SK-N-MC (cell line): Measurements from ENCODE around the gene RAD21L1.

Experiments used
- EZH2 ChIP-seq: fragments of 200-600 bp; sonication (generic); IDR thresholded peaks from one replicate; pipeline ENCODE4 v1.6.1; 2017; ENCODE audit warnings: antibody characterized with exemption
- FOXP2 ChIP-seq: optimal IDR thresholded peaks from 2 replicates; pipeline ENCODE3; 2011; ENCODE audit warnings: mild to moderate bottlenecking, moderate library complexity; ENCODE audit not compliant: insufficient read depth; ENCODE audit errors: extremely low read length, control extremely low read depth
- POLR2AphosphoS5 ChIP-seq: IDR thresholded peaks from 2 replicates; pipeline ENCODE4 v1.6.1; 2012; ENCODE audit warnings: mild to moderate bottlenecking, low read depth, low read length, borderline replicate concordance

DNA sequence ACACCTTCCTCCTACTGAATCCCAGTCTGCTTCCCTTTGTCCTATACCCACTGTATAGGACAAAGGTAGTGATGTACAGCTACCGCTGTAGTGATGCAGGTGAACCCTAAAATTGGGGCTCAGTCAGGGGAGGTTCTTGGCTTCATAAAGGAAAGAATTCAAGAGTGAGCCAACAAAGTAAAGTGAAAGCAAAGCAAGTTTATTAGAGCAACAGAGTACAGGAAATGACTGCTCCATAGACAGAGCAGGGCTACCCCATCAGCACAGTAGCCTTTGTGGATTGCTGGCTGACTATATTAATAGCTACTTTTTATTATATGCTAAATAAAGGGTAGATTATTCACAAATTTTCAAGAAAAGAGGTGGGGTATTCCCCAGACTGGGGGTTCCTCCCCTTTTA lies 25.9 kb upstream of the RAD21L1 start:
- TF ChIP-seq POLR2AphosphoS5 (no peak), FOXP2 (no peak), EZH2 (no peak)
